ENCODE data around the gene PTPN23.

The PTPN23 gene

DNA sequence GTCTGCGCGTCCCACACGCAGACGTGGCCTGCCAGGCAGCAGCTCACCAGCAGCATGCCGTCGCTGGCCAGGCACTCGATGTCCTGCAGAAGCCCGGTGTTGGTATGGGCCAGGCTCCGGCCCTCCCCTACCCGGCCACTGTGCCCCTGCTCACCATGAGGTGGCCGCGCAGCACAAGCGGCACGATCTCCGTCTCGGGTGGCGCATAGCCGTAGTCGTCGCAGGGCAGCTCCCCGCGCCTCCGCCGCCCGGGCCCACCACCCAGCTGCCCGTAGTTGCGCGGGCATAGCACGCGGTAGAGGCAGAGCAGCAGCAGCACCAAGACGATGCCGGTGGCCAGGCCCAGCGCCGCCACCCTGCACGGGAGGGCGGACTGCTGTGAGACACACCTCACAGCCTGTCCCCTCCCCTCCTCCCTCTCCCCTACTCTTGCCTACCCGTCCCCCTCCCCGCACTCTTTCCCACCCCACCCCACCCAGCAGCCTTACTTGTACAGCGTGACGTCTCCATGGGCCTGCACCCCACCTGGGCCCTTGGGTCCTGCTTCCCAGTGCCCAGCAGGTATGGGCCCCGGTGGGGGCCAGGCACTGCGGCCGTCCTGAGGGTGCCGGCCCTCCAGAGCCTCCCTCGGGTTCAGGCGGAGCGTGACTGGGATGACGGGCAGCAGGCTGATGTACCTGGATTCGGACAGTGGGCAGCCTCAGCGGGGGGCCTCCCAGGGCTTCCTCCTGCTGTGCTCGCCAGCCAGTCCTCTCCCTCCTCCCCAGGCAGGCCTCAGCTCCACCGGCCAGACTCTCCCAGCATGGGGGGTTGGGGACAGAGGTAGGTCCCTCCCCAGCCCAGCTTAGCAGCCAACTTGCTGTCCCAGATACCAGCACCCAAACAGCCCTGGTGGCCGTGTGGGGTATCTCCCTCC, 37.6 kb downstream of the PTPN23 start:
- H3K4me1 Mint-ChIP-seq (ENCODE audit: low read depth), result peaks cover 13% of the 10 kb centered on the region
- H3K27ac Mint-ChIP-seq, result no peak overlapping the region
- peaks cover 16% of the 10 kb centered on the region for H3K36me3 Mint-ChIP-seq (ENCODE audit: low read depth)
- H3K27me3 Mint-ChIP-seq (ENCODE audit: low read depth), result no peaks in the 10 kb centered on the region
- H3K4me3 Mint-ChIP-seq, result no peak overlapping the region
- H3K9me3 Mint-ChIP-seq, result no peaks in the 10 kb centered on the region

GRCh38 chr3:47419083-47420043, 38.5 kb downstream of the PTPN23 start:
- no peak overlapping the region for H3K4me3 Mint-ChIP-seq
- H3K27ac Mint-ChIP-seq, result no peak overlapping the region
- peaks cover 13% of the 10 kb centered on the region for H3K4me1 Mint-ChIP-seq (ENCODE audit: low read depth)
- H3K27me3 Mint-ChIP-seq (ENCODE audit: low read depth), result no peaks in the 10 kb centered on the region
- H3K9me3 Mint-ChIP-seq, result no peaks in the 10 kb centered on the region
- peaks cover 15% of the 10 kb centered on the region for H3K36me3 Mint-ChIP-seq (ENCODE audit: low read depth)

DNA sequence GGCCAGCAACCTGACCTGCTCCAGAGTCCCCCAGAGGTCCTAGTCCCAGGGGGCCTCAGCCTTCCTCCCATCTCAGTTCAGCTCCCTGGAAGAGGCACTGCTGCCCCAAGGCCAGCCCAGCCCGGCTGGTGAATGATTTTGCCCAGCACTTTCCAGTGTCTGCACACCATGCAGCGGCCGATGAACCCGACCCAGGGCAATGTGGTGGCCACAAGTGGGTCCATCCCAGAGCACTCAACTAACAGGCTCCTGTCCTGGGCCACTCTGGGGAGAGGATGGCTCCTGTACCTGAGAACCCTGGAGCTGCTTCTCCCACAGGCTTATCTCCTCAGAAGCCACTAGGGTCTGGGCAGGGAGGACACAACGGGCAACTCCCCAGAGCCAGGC, 39.2 kb downstream of the PTPN23 start:
- Mint-ChIP-seq H3K4me3 (no peak overlapping the region), H3K27ac (no peak overlapping the region), H3K36me3 (ENCODE audit: low read depth) (peaks cover 17% of the 10 kb centered on the region), H3K27me3 (ENCODE audit: low read depth) (no peaks in the 10 kb centered on the region), H3K4me1 (ENCODE audit: low read depth) (peaks cover 13% of the 10 kb centered on the region), H3K9me3 (no peaks in the 10 kb centered on the region)

DNA sequence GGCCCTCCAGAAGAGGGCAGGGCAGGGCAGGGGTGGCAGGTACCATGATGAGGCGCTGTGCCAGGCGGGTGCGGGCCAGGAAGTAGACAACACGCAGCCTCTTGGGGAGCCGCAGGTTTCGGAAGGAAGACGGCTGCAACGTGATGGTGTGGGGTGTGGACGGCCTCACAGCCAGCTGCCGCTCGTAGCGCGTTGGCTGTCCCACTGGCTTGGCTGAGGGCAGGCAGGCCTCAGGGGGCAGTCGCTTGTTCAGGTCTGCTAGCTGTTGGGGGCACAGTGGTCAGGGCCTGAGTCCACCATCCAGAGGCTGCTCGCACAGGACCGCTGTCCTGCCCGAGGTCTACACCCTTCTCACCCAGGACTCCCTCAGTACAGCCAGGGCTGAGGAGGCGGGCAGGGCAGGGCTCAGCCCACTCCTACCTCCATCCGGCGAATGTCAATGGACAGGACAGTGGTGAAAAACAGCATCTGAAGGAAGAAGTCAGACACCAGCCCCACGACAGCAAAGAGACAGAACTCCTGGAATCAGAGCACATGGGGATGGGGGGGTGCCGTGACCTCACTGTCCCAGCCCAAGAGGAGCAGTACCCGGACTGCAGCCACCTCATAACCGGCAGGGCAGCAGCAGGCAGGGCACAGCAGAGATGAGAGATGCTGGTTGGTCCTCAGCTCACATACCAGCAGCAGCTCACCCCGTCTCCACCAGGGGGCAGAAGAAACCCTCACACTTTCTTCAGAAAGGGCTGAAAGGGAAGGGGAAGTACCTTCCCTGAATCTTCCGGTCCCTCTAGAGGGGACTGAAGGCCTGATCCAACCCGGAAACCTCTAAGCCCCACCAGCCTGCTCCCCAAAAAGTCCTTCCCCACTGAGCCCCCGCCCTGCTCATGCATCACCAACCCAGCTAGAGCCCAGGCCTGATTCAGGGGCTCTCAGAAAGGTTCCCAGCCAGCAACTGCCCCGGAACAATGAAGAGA, 40.0 kb downstream of the PTPN23 start:
- no peaks in the 10 kb centered on the region for H3K27me3 Mint-ChIP-seq (ENCODE audit: low read depth)
- no peaks in the 10 kb centered on the region for H3K9me3 Mint-ChIP-seq
- H3K36me3 Mint-ChIP-seq (ENCODE audit: low read depth), result peaks cover 17% of the 10 kb centered on the region
- H3K4me1 Mint-ChIP-seq (ENCODE audit: low read depth), result peaks cover 13% of the 10 kb centered on the region
- peak overlapping the region; percentile 99 for H3K27ac Mint-ChIP-seq
- peak overlapping the region; percentile 60 for H3K4me3 Mint-ChIP-seq

- Mint-ChIP-seq H3K4me1 (ENCODE audit: low read depth) (peaks cover 13% of the 10 kb centered on the region), H3K4me3 (no peak overlapping the region), H3K36me3 (ENCODE audit: low read depth) (peaks cover 17% of the 10 kb centered on the region), H3K27ac (peak overlapping the region; percentile 99), H3K9me3 (no peaks in the 10 kb centered on the region), H3K27me3 (ENCODE audit: low read depth) (no peaks in the 10 kb centered on the region)
These were observed 41.2 kb downstream of the PTPN23 start for GRCh38 chr3:47421741-47422649.

DNA sequence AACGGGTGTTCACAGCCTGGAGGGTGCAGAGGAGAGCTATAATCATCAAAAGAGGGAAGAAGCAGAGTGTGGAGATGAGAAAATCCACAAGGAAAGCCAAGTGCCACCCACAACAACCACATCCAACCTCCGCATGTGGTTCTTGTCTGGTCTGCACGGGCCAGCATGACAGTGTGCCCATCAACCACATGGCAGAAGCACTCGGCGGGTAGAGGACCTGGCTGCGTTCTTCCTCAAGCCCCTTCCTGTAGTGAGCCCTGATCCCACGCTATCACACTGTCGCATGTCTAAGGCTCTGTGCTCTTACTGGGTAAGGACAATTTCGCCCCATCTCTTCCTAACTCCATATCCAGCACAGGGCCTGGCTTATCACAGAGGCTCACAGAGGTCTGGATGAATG, 41.9 kb downstream of the PTPN23 start:
- no peaks in the 10 kb centered on the region for H3K27me3 Mint-ChIP-seq (ENCODE audit: low read depth)
- H3K27ac Mint-ChIP-seq, result no peak overlapping the region
- no peaks in the 10 kb centered on the region for H3K9me3 Mint-ChIP-seq
- peaks cover 17% of the 10 kb centered on the region for H3K36me3 Mint-ChIP-seq (ENCODE audit: low read depth)
- H3K4me3 Mint-ChIP-seq, result no peak overlapping the region
- H3K4me1 Mint-ChIP-seq (ENCODE audit: low read depth), result peaks cover 13% of the 10 kb centered on the region

DNA sequence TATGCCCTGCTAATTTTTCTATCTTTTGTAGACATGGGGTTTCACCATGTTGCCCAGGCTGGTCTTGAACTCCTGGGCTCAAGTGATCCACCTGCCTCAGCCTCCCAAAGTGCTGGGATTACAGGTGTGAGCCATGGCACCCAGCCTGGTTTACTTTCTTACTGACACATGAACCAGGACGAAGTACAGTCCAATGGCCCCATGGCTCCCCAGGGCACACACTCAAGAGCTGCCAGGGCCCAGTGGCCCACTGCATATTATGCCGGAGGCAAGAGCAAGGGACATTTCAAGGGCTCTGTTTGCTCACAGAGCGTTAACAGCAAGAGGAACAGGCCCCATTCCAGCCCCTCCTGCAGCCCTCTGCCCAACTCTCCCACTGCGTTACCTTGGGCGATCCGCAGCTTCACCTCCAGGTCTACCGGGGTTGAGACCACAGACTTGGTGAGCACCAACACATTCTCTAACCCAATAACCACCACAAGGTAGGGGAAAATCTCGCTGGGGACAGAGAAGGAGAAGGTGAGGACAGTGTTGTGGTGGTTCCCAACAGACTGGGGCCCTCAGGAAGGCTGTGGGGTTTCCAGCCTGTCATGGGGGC, 42.8 kb downstream of the PTPN23 start:
- Mint-ChIP-seq H3K36me3 (ENCODE audit: low read depth) (peaks cover 17% of the 10 kb centered on the region), H3K9me3 (no peaks in the 10 kb centered on the region), H3K27me3 (ENCODE audit: low read depth) (no peaks in the 10 kb centered on the region), H3K4me1 (ENCODE audit: low read depth) (peaks cover 13% of the 10 kb centered on the region), H3K27ac (no peak overlapping the region), H3K4me3 (no peak overlapping the region)

GRCh38 chr3:47424434-47425382, 43.9 kb downstream of the PTPN23 start:
- Mint-ChIP-seq H3K9me3 (no peaks in the 10 kb centered on the region), H3K4me3 (no peak overlapping the region), H3K27ac (peak overlapping the region; percentile 17), H3K4me1 (ENCODE audit: low read depth) (peaks cover 14% of the 10 kb centered on the region), H3K36me3 (ENCODE audit: low read depth) (peaks cover 13% of the 10 kb centered on the region), H3K27me3 (ENCODE audit: low read depth) (no peaks in the 10 kb centered on the region)

- no peak overlapping the region for H3K4me3 Mint-ChIP-seq
- peaks cover 15% of the 10 kb centered on the region for H3K4me1 Mint-ChIP-seq (ENCODE audit: low read depth)
- H3K27me3 Mint-ChIP-seq (ENCODE audit: low read depth), result no peaks in the 10 kb centered on the region
- peaks cover 13% of the 10 kb centered on the region for H3K36me3 Mint-ChIP-seq (ENCODE audit: low read depth)
- H3K27ac Mint-ChIP-seq, result no peak overlapping the region
- no peaks in the 10 kb centered on the region for H3K9me3 Mint-ChIP-seq
These were observed 44.6 kb downstream of the PTPN23 start for GRCh38 chr3:47425383-47425778.

DNA sequence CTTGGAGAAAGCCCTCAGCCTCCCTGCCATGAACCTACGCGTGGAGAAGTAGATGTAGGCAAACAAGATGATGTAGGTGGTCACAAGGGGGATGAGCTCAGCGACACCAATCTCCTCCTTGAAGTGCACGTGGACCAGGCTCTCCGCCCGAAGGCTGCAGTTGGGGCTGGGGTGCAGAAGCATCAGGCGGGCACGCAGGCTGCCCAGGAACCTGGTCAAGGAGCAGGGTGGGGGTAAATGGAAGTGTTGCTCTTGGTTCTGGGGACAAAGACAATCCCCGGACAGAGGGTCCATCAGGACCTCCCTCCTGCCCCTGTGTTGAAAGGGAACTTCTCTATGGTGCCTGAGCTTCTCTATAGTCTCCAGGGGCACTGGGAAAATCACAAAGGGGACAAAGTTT, 45.1 kb downstream of the PTPN23 start:
- H3K4me1 Mint-ChIP-seq (ENCODE audit: low read depth), result peaks cover 13% of the 10 kb centered on the region
- no peak overlapping the region for H3K27ac Mint-ChIP-seq
- H3K4me3 Mint-ChIP-seq, result no peak overlapping the region
- no peaks in the 10 kb centered on the region for H3K9me3 Mint-ChIP-seq
- no peaks in the 10 kb centered on the region for H3K27me3 Mint-ChIP-seq (ENCODE audit: low read depth)
- H3K36me3 Mint-ChIP-seq (ENCODE audit: low read depth), result peaks cover 12% of the 10 kb centered on the region

DNA sequence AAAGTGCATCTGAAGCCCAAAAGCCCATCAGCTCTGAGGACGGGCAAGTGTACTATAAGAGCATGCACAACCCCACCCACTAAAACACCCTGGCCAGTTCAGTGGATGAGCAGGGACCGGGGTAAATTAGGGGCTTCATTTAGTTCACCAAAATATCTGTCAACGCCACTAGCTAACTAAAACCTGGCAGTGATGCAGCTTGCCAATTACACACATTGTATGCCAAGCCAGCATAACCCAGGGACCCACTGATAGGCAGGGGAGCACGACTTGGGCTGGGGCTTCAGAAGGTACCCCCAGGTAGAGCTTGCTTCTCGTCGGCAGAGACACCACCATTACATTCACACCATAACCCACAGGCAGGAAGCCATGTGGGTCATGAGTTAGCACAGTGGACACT, 47.0 kb downstream of the PTPN23 start:
- no peaks in the 10 kb centered on the region for H3K9me3 Mint-ChIP-seq
- H3K36me3 Mint-ChIP-seq (ENCODE audit: low read depth), result peaks cover 9% of the 10 kb centered on the region

DNA sequence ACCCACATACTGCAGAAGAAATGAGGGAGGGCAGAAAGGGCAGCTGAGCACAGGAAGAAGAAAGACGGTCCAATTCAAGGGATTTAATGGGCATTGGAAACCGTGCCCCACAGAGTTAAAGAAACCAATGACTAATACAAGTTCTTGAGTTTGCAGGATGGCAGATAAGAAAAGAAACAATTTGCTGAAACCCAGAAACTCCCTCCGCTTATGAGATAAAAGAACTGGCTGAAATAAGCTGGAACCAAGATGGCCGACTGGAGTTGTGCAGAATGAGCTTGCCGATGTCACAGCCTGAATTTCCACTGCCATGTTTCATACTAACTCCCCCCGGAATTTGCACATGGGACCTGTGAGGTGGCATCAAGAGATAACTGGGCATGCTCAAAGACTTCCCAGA, 47.8 kb downstream of the PTPN23 start:
- Mint-ChIP-seq H3K4me1 (ENCODE audit: low read depth) (peaks cover 4% of the 10 kb centered on the region), H3K27ac (no peak overlapping the region), H3K36me3 (ENCODE audit: low read depth) (peaks cover 11% of the 10 kb centered on the region), H3K9me3 (no peaks in the 10 kb centered on the region), H3K27me3 (ENCODE audit: low read depth) (no peaks in the 10 kb centered on the region), H3K4me3 (no peak overlapping the region)

More for the DNA sequence above, 47.0 kb downstream of the PTPN23 start:
- Mint-ChIP-seq H3K27me3 (ENCODE audit: low read depth) (no peaks in the 10 kb centered on the region), H3K27ac (no peak overlapping the region), H3K4me1 (ENCODE audit: low read depth) (peaks cover 4% of the 10 kb centered on the region), H3K4me3 (no peak overlapping the region)

Data from T-helper 1 cell treated with Interleukin-12 subunit alpha and Interleukin-12 subunit beta and Interleukin-4 antibody, amounts not matched to agents 30 μg/mL and 1 μg/mL, for 36 hours (primary cell).